GM21723 (cell line): Measurements from ENCODE around the gene JMJD8.
"Not testable (repeated sequence)": the region's sequence is repeated elsewhere in the genome, so short reads cannot be mapped to it uniquely, and the experiment has no call there.

Source experiments
- ATAC-seq: cut with Tn5 transposase; IDR thresholded peaks from one replicate; pipeline ENCODE4 v1.9.1; 2021; ENCODE audit warnings: mild to moderate bottlenecking, moderate library complexity; ENCODE audit not compliant: unreplicated experiment

JMJD8 gene

GRCh38 chr16:693766-694165 is 9.6 kb upstream of the JMJD8 start:
- no peak for ATAC-seq

DNA sequence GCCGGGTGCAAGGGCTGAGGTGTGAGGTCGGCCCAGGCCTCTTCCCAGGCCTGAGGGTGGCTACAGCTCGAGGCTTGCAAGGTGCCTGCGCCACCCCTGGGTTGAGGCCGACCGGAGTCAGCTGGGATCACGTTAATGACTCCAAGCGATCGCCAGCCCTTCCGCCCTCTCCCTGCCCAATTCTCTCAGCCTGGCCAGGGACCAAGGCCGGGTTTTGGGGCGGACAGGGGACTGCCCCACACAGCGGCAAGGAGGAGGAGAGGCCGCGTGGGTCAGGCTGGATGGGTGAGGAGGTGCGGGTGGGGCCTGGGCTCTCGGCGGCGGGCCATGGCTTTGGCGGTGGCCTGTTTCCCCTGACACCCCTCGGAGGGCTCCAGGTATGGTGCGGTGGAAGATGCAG is 9.2 kb upstream of the JMJD8 start:
- ATAC-seq, result no peak

DNA sequence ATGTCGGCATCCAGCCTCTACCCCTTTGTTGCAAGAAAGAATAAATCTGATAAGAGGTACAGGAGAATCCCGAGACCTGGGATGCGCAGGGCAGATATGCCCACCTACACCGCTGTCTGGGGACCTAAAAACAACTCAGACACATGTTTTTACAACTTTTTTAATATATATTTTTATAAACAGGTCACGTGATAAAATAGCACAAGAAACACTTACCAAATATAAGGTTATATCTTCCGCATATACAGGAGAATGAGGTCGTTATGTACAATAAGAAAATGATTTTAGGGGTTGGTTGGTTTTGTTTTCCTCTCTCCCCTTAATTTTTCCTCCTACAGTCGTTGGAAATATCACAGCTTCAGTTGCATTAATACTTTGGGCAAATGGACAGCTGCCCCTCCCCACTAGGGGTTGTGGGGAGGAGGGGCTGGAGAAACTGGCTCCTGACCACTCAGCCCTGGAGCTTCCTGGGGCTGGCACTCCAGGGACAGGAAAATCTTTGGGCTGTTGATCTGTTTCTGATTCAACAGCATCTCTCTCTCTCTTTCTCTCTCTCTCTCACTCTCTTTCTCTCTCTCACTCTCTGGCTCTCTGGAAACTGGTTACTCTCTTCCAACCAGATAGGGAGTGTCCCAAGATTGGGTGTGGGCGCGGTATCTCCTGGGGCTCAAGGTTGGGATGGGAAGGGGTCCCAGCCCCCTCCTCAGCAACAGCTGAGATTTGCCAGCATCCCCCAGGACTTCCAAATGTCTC is 8.4 kb upstream of the JMJD8 start:
- no peak for ATAC-seq

- ATAC-seq, result not testable (repeated sequence)
Observed at GRCh38 chr16:691242-691641, 7.1 kb upstream of the JMJD8 start.

- no peak for ATAC-seq
Observed at GRCh38 chr16:689175-689897, 5.2 kb upstream of the JMJD8 start.

- no peak for ATAC-seq
Observed at GRCh38 chr16:687499-687898, 3.4 kb upstream of the JMJD8 start.

- no peak for ATAC-seq
Observed at GRCh38 chr16:686459-687260, 2.5 kb upstream of the JMJD8 start.

- ATAC-seq, result no peak
Observed at GRCh38 chr16:685967-686366, 1.8 kb upstream of the JMJD8 start.

DNA sequence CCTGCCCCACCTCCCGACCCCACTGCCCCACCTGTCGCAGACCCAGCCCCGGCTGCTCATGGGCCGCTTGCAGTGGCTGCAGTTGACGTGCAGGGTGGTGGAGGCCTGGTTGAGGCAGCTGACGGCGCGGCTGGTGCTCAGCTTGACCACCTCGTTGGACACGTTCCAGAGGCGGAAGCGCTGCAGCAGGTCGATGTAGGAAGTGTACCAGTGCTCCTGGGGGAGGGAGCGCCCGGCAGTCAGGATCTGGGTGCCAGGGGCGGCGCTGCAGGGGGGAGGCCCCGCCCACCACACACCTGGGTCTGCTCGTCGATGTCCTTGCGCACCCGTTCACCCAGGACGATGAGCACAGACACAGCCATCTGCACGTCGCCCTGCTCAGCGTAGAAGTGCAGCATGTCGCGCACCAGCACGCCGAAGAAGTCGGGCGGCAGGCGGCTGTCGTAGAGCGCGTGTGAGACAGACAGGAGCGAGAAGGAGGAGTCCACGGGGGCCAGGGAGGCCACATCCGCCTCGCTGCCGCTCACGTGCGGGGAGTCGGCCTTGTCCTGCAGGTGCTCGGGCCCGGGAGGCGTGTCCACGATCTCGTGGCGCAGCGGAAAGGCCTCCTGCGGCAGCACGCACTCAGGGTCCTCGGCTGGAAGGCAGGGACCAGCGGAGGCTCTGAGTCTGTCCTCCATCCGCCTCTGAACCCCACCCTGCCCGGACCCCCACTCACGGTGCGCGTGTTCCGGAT is 995 bp upstream of the JMJD8 start:
- no peak for ATAC-seq

DNA sequence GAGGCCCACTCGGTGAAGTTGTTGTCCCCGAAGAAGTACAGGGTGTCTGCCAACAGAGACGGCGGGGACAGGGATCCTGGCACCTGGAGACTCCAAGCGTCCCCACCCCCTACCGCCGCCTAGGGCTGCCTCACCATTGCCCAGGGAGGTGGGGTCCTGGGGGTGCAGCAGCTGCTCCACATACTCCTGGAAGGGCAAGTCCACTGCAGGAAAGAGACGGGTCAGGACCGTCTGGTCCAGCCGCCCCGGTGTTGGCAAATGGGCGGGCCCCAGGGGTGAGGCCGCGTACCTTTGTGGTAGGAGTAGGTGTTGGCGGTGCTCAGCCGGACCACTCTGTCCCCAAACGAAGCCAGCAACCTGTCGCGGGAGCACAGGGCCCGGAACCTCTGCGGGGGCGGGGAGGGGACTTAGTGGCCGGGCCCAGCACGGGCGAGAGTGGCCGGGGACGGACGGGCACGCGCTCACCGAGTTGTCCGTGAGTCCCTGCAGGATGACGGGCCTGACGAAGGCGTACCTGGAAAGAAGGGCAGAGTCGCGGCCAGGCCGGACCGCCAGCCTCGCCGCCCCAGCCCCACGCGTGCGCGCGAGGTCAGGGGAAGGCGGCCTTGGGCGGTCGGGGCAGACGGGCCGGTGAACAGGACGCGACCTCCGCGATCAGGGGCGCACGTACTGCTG is 601 bp downstream of the JMJD8 start:
- no peak for ATAC-seq

GRCh38 chr16:682493-683395 is 1.4 kb downstream of the JMJD8 start:
- ATAC-seq, result no peak

DNA sequence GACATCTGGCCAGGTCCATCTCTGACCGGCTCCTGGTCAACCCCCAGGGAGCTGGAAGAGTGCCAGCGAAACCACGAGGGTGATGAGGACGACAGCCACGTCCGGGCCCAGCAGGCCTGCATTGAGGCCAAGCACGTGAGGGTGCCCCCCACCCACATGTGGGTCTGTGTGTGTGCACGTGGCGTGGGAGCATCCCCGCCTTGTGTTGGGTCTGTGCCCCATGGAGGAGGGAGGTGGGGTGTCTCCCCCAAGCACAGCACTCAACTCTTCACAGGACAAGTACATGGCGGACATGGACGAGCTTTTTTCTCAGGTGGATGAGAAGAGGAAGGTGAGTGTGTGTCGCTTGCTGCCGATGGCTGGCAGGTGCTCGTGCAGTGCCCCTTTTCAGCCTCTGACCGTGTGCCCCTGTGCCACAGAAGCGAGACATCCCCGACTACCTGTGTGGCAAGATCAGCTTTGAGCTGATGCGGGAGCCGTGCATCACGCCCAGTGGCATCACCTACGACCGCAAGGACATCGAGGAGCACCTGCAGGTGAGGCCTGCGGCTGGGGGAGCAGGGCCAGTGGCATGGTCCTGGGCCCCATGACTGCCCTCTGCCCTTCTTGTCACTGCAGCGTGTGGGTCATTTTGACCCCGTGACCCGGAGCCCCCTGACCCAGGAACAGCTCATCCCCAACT is 2.2 kb downstream of the JMJD8 start:
- no peak for ATAC-seq

DNA sequence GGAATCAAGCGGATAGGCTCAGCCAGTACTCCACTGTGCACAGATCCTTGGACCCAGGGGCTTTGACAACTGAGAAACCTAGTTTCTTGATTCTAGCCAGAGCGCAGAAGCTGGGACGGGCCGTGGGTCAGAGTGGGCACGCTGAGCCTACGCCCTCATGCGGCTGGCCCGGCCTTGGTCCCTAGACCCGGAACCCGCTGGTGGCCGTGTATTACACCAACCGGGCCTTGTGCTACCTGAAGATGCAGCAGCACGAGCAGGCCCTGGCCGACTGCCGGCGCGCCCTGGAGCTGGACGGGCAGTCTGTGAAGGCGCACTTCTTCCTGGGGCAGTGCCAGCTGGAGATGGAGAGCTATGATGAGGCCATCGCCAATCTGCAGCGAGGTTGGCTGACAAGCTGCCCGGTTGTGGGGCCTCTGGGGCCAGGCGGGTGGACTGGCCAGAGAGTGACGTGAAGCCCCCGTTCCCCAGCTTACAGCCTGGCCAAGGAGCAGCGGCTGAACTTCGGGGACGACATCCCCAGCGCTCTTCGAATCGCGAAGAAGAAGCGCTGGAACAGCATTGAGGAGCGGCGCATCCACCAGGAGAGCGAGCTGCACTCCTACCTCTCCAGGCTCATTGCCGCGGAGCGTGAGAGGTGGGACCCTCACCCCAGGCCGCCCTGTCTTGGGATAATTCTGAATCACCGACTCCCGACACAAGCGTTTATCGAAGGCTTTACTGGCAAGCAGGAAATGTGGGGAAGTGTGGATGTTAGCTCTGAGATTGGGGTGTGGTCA is 3.0 kb downstream of the JMJD8 start:
- ATAC-seq, result no peak

DNA sequence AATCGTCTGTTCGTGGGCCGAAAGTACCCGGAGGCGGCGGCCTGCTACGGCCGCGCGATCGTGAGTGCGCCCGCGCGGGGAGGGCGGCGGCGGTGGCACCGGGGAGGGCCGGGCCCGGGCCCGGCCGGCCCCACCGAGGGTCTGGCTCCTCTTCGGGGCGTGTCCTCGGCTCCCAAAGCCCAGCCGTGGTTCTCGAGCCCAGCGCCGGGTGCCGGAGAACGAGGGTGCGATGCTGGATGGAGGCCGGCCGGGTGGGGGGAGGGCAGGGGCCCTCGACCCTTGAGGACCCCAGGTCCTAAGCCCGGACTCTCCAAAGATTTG is 3.5 kb downstream of the JMJD8 start:
- no peak for ATAC-seq

DNA sequence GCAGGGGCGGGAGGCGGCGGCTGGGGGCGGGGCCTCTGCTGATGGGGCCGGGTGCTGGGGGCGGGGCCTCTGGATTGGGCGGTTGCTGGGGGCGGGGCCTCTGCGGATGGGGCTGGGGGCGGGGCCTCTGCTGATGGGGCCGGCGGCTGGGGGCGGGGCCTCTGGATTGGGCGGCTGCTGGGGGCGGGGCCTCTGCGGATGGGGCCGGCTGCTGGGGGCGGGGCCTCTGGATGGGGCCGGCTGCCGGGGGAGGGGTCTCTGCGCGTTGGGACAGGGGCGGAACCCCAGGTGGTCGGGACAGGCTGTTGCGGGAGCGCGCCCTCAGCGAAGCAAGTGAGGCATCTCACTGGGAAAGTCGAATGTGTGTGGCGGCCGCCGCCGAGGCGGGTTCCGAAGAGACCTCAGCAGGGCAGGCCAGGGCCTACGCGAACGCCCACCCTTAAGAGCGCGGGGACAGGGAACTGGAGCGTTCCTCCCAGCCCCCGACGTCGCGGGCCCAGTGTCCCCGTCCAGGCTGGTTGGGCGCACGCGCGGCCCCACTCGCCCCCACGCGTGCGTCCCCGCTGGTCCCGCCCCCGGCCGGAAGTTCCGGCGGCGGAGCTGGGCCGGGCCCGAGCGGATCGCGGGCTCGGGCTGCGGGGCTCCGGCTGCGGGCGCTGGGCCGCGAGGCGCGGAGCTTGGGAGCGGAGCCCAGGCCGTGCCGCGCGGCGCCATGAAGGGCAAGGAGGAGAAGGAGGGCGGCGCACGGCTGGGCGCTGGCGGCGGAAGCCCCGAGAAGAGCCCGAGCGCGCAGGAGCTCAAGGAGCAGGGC is 4.1 kb downstream of the JMJD8 start, which contains the start of gene STUB1:
Gene STUB1, plus strand, starts transcription at position 597 of the 811 bp plus-strand sequence. Its CDS starts 116 bp downstream, at position 713.
- ATAC-seq, result peak; percentile 38

DNA sequence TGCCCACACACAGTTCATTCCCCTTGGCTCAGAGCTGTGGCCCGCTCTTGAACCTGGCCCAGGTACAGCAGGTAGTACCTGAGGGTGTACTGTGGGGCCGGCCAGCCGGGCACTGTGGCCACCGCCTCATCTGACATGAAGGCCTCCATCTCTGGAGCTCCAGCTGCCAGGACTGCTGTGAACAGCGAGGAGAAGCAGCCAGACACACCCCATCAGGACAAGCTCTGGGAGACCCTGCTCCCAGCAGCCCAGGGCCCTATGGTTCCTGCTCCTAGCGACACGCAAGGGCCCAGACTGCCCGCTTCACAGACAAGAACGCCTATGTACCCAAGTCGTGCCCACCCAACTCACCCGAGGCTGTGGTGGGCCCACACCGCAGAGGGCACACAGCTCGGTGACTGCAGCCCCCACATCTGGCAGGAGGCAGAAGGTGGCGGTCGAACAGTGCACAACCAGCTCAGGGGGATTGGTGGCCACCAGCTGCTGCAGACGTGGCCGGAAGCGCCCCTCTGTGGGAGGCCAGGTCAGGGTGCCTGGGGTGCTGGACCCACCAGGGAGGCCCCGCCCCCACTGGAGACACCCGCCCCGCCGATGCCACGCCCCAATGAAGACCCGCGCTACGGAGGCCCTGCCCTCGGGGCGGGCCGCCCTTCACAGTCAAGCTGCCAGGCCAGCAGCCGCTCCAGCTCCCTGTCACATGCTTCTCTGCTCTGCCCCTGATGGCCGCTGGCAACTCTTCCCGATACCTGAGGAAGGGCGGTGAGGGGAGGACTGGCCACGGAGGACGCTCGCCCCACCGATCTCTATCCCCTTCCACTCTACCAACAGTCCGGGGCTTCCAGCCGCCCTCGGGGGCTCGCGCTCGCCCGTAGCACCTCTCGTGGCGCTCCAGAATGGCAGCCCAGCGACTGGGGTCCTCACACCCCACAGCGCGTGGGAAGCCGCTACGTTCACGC is 5.0 kb downstream of the JMJD8 start:
- ATAC-seq, result no peak
